GM11168 (cell line): ENCODE data around the gene CIB1.
"Not testable (repeated sequence)": the region's sequence is repeated elsewhere in the genome, so short reads cannot be mapped to it uniquely, and the experiment has no call there.

ENCODE experiments used
- in situ Hi-C: fragments of 300-500 bp; cut with MboI; formaldehyde crosslinking; loops from one replicate; pipeline ENCODE4 v1.12.0; 2022; ENCODE audit warnings: low sequenced_read_pairs; ENCODE audit not compliant: unreplicated experiment

CIB1 gene

GRCh38 chr15:90233387-90234095 lies at the start of gene CIB1:
CIB1 (minus strand) TSS chr15:90233941; CDS start chr15:90233885, 56 bp downstream.
- in situ Hi-C loops = no loop called here

- in situ Hi-C loops = not testable (repeated sequence)
Measured at GRCh38 chr15:90281637-90282036, 47.9 kb upstream of the CIB1 start.

GRCh38 chr15:90280743-90281142 lies 47.0 kb upstream of the CIB1 start:
- in situ Hi-C loops = not testable (repeated sequence)

- in situ Hi-C loops = not testable (repeated sequence)
Measured at GRCh38 chr15:90278467-90278866, 44.7 kb upstream of the CIB1 start.

GRCh38 chr15:90271459-90272166 lies 37.9 kb upstream of the CIB1 start:
- in situ Hi-C loops = loop anchor here (25.0 kb wide), 1 partner anchor 534 kb away; no protein-coding TSS in a partner anchor

GRCh38 chr15:90270502-90271150 lies 36.9 kb upstream of the CIB1 start:
- in situ Hi-C loops = loop anchor here (25.0 kb wide), 1 partner anchor 533 kb away; no protein-coding TSS in a partner anchor

- in situ Hi-C loops = loop anchor here (25.0 kb wide), 1 partner anchor 531 kb away; no protein-coding TSS in a partner anchor
Measured at GRCh38 chr15:90268415-90268814, 34.7 kb upstream of the CIB1 start.

GRCh38 chr15:90266485-90266884 lies 32.7 kb upstream of the CIB1 start:
- in situ Hi-C loops = loop anchor here (25.0 kb wide), 1 partner anchor 529 kb away; no protein-coding TSS in a partner anchor

GRCh38 chr15:90266061-90266431 lies 32.3 kb upstream of the CIB1 start:
- in situ Hi-C loops = loop anchor here (25.0 kb wide), 1 partner anchor 529 kb away; no protein-coding TSS in a partner anchor

- in situ Hi-C loops = loop anchor here (25.0 kb wide), 1 partner anchor 528 kb away; no protein-coding TSS in a partner anchor
Measured at GRCh38 chr15:90265271-90266060, 31.7 kb upstream of the CIB1 start, which contains the start of gene NGRN. NGRN (plus strand) TSS chr15:90265672; CDS start chr15:90265713, 41 bp downstream.

- in situ Hi-C loops = loop anchor here (25.0 kb wide), 1 partner anchor 527 kb away; no protein-coding TSS in a partner anchor
Measured at GRCh38 chr15:90264671-90265070, 30.9 kb upstream of the CIB1 start.

GRCh38 chr15:90262426-90262825 lies 28.7 kb upstream of the CIB1 start:
- in situ Hi-C loops = loop anchor here (25.0 kb wide), 1 partner anchor 525 kb away; no protein-coding TSS in a partner anchor

- in situ Hi-C loops = loop anchor here (25.0 kb wide), 1 partner anchor 525 kb away; no protein-coding TSS in a partner anchor
Measured at GRCh38 chr15:90261811-90262210, 28.1 kb upstream of the CIB1 start.

- in situ Hi-C loops = loop anchor here (25.0 kb wide), 1 partner anchor 523 kb away; no protein-coding TSS in a partner anchor
Measured at GRCh38 chr15:90260731-90261130, 27.0 kb upstream of the CIB1 start.

- in situ Hi-C loops = loop anchor here (25.0 kb wide), 1 partner anchor 522 kb away; no protein-coding TSS in a partner anchor
Measured at GRCh38 chr15:90259524-90259923, 25.8 kb upstream of the CIB1 start.

- in situ Hi-C loops = loop anchor here (25.0 kb wide), 1 partner anchor 520 kb away; no protein-coding TSS in a partner anchor
Measured at GRCh38 chr15:90257776-90258175, 24.0 kb upstream of the CIB1 start.

GRCh38 chr15:90249203-90249863 lies 15.6 kb upstream of the CIB1 start, which contains the start of gene TTLL13:
TTLL13 (plus strand) TSS chr15:90249556; CDS start chr15:90250631, 1,075 bp downstream.
- in situ Hi-C loops = no loop called here

GRCh38 chr15:90248789-90249202 lies 15.1 kb upstream of the CIB1 start:
- in situ Hi-C loops = no loop called here
